GM18502 (cell line): Measurements from ENCODE around the gene TENT4B.

Experiments used
- ATAC-seq: cut with Tn5 transposase; IDR thresholded peaks from one replicate; pipeline ENCODE4 v1.9.1; 2021; ENCODE audit warnings: mild to moderate bottlenecking; ENCODE audit not compliant: unreplicated experiment, poor library complexity

TENT4B gene

GRCh38 chr16:50192386-50193050 lies 39.4 kb downstream of the TENT4B start:
- no peak for ATAC-seq

GRCh38 chr16:50193594-50193993 lies 40.5 kb downstream of the TENT4B start:
- ATAC-seq: no peak

DNA sequence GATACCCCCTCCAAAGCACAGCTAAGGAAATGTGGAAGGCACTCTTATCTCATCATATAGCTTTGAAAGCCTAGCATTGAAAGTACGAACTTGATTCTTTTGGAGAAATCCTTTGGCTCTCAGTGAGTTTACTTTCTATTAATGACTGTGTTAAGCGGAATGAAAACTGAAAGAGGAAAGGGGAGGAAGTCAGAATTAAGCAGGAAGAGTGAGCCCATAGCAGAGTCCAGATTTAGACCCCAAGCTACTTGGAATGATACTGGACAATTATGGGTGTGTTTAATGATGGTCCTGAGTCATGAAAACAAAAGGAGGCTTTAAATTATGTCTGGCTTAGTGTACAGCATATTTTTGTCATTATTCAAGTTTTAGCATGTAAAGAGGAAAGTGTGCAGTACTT lies 42.2 kb downstream of the TENT4B start:
- ATAC-seq: no peak

DNA sequence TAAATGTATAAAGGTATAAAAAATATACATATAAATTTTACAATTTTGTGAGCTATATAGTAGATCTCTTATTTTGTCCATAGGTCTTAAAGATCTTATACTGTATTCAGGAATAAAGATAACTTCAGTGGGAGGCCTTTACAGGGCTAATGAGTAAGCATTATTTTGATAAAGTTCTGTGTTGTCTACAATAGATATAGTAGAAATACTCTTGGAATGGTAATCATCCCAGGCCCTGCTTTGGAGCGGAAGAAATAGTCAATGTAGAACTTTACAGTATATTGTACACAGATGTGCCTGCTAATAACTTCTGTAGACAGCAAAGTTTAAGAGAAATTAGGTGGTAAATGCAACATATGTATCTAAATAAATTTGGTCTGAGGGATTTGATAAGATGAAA lies 42.6 kb downstream of the TENT4B start:
- ATAC-seq: no peak

- ATAC-seq: no peak
These were observed 44.5 kb downstream of the TENT4B start for GRCh38 chr16:50197582-50197981.

- no peak for ATAC-seq
These were observed 45.8 kb downstream of the TENT4B start for GRCh38 chr16:50198802-50199403.

- ATAC-seq: no peak
These were observed 48.7 kb downstream of the TENT4B start for GRCh38 chr16:50201787-50202186.

GRCh38 chr16:50202926-50203624 lies 50.0 kb downstream of the TENT4B start:
- no peak for ATAC-seq

- ATAC-seq: no peak
These were observed 50.6 kb downstream of the TENT4B start for GRCh38 chr16:50203681-50204080.

GRCh38 chr16:50204453-50205108 lies 51.5 kb downstream of the TENT4B start:
- no peak for ATAC-seq

GRCh38 chr16:50207652-50208051 lies 54.5 kb downstream of the TENT4B start:
- no peak for ATAC-seq

DNA sequence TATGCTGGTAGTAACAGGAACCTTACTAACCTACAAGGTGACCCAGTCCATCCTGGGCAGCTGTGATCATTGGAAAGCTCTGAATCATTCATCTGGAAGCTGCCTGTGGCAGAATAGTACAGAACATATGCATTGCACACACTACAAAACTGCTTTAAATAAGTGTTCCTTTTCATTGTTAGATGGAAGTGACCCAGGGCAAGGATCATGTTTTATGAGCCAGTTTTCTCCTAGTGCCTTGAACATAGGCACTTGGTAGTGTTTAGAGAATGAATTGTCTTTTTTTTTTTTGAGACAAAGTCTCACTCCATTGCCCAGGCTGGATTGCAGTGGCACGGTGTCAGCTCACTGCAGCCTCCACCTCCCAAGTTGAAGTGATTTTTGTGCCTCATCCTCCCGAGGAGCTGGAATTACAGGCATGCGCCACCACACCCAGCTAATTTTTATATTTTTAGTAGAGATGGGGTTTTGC lies 55.4 kb downstream of the TENT4B start:
- ATAC-seq: no peak

GRCh38 chr16:50209546-50210265 lies 56.6 kb downstream of the TENT4B start:
- ATAC-seq: peak; percentile 47

DNA sequence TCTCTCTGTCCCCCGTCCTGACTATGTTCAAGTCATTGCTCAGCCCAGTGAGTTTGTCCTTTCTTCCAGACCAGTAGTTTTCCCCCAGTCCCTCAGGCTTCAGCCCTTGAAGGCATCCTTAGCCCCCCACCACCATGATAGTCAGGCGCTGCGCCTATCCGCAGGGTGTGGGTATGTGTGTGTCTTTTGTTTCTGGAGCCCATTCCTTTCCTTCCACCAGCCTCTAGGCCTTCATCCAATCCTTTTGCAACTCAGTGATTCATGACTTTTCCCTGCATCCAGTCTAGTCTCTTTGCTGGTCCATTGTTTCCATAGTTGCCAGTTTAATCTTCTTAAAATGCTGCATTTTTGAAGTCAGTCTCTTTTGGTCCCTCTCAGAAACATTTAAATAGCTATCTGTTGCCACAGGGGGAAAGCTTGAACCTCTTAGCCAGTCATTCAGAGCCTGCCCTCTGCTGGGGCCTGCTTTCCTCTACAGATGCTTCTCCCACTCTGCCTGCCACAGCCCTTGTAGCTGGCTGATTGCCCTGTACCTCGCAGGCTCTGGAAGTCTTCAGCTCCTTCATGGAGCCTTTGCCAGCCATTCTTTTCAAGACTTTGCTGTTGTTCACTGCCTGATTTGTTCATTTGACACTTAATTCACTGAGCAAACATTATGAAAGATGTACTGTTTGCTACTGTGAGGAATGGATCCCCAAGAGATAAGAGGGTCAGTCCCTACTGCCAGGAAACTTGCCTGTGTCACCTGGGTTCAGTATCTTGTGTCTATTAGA lies 57.3 kb downstream of the TENT4B start:
- ATAC-seq: peak; percentile 81

GRCh38 chr16:50213939-50214519 lies 60.9 kb downstream of the TENT4B start:
- ATAC-seq: no peak

GRCh38 chr16:50215680-50216079 lies 62.6 kb downstream of the TENT4B start:
- no peak for ATAC-seq

GRCh38 chr16:50216231-50216630 lies 63.1 kb downstream of the TENT4B start:
- ATAC-seq: no peak

DNA sequence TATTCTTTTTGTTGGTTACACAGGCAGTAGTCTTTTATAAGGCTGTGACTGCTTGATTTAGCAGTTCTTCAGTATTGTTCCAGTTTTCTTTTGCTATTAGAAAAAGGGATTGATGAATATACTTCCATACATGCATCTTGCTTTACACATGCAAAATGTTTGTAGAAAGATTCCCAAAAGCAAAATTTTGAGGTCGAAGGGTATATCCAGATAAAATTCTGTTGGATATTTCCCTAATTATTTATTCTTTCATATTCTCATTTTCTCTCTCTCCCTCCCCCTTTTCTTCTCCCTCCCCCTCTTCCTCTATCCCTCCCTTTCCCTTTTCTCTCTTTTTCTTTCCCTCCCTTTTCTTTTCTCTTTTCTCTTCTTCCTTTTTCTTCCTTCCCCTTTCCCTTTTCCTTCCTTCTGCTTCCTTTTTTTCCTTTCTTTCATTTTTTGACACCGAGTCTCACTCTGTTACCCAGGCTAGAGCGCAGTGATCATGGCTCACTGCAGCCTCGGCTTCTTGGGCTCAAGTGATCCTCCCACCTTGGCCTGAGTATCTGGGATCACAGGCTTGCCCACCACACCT lies 66.4 kb downstream of the TENT4B start:
- no peak for ATAC-seq

GRCh38 chr16:50224286-50224685 lies 71.2 kb downstream of the TENT4B start:
- ATAC-seq: no peak
